ENCODE data around the gene RSPRY1.

DNA sequence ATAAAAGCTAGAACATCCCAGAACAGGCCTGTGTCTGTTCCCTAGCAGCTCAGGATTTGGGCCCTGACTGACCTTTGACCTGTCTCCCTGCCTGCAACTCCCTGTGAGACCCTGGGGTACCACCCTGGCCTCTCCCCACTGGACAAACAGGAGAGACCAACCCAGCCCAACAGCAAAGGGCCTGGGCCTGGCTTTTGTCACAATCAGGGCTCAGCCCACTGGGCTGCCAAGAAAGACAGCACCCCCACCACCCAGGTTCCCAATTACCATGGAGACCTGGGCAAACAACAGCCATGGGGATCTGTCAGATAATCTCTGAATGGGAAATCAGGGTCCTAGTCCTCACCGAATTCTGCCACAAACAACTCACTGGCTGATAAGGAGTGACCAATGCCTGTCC is 87.2 kb downstream of the RSPRY1 start:
- TF ChIP-seq, protein P1, sequence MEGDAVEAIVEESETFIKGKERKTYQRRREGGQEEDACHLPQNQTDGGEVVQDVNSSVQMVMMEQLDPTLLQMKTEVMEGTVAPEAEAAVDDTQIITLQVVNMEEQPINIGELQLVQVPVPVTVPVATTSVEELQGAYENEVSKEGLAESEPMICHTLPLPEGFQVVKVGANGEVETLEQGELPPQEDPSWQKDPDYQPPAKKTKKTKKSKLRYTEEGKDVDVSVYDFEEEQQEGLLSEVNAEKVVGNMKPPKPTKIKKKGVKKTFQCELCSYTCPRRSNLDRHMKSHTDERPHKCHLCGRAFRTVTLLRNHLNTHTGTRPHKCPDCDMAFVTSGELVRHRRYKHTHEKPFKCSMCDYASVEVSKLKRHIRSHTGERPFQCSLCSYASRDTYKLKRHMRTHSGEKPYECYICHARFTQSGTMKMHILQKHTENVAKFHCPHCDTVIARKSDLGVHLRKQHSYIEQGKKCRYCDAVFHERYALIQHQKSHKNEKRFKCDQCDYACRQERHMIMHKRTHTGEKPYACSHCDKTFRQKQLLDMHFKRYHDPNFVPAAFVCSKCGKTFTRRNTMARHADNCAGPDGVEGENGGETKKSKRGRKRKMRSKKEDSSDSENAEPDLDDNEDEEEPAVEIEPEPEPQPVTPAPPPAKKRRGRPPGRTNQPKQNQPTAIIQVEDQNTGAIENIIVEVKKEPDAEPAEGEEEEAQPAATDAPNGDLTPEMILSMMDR (IDR thresholded peaks at IDR 0.05; ENCODE audit: insufficient read depth, low read length) = no peak
- no peak for TF ChIP-seq POLR2AphosphoS5 (IDR thresholded peaks at IDR 0.05; ENCODE audit: low read depth)

Data from HL-60 (cell line).